ENCODE data around the gene KRTAP10-7.
"Not testable (repeated sequence)": the region's sequence is repeated elsewhere in the genome, so short reads cannot be mapped to it uniquely, and the experiment has no call there.

KRTAP10-7 gene

DNA sequence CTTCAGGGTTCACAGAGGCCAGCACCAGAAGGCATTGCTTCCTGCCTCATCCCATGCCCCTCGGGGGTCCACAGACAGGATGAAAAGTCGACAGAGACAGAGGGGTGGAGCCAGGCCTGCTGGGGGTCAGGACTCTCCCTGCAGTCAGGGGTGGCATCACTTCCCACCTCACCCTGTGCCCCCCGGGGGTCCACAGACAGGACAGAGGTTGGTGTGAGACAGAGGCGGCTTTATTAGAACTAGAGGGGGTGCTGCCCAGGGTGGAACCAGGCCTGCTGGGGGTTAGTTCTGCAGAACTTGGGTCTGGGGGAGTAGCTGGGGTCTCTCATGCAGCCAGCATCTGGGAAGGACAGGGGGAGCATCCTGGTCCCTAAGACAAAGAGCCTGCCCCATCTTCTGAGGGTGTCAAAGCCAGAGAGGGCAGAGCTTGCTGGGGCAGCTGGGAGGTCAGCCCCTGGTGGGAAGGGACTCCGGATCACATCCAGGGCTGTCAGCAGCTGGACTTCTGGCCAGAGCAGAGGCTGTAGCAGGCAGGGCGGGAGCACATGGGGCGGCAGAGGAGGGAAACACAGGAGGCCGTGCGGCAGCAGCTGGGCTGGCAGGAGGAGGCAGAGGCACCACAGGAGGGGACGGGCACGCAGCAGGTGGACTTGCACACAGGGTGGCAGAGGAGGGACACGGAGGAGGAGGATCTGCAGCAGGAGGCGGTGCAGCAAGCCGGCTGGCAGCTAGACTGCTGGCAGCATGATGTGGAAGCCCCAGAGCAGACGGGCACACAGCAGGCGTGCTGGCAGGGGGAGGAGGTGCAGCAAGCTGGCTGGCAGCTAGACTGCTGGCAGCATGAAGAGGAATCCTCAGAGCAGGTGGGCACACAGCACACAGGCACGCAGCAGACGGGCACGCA lies 9.2 kb upstream of the KRTAP10-7 start:
- DNase-seq, result not testable (repeated sequence)

DNA sequence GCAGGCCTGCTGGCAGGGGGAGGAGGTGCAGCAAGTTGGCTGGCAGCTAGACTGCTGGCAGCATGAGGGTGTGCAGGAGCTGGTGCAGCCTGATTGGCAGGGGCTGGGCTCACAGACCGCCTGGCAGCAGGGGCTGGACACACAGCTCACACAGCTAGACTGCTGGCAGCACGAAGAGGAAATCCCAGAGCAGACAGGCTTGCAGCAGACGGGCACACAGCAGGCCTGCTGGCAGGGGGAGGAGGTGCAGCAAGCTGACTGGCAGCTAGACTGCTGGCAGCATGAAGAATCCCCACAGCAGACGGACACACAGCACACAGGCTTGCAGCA lies 8.6 kb upstream of the KRTAP10-7 start:
- DNase-seq, result not testable (repeated sequence)

DNA sequence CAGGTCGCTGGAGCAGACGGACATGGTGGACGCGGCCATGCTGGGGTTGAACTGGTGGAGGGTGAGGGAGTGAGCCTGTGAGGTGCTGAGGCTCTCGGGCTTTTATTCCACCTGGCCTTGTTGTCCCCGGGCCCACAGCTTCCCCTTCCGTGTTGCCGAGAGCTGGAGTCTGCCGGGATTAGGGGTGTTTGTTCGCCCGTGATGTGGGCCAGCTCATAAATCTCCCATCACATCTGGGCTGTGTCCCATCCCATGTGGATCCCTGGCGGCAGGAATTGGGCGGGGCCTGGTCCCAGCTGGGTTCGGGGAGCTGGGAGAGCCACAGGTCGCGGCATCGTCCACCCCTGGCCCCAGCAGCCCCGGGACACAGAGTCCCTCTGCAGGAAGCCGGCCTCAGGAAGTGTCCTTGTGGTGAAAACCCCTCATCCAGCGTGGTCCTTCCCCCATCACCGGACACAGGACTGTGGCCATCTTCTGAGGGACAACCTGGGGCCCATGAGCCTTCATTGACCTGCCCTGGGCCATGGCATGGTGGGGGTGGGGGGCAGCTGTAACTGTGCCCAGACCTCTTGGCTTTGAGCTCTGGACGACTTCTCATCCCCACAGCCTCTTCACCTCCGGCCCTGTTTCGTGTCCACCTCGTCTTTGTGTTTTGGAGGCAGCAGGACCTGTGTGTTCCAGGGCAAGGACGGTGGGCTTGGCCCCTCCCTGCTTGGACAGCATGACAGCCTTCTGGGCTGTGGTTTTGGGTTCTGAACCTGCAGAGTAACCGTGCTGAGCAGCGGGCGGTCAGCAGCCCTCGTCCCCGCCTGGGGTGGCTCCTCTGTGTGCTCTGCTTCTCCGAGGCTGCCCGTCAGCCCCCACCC lies 7.7 kb upstream of the KRTAP10-7 start, which contains the start of gene KRTAP10-6:
Gene KRTAP10-6 (minus strand): TSS at position 60 of the 866 bp plus-strand sequence. CDS start 21 bp downstream, at position 39.
- DNase-seq, result no peak

DNA sequence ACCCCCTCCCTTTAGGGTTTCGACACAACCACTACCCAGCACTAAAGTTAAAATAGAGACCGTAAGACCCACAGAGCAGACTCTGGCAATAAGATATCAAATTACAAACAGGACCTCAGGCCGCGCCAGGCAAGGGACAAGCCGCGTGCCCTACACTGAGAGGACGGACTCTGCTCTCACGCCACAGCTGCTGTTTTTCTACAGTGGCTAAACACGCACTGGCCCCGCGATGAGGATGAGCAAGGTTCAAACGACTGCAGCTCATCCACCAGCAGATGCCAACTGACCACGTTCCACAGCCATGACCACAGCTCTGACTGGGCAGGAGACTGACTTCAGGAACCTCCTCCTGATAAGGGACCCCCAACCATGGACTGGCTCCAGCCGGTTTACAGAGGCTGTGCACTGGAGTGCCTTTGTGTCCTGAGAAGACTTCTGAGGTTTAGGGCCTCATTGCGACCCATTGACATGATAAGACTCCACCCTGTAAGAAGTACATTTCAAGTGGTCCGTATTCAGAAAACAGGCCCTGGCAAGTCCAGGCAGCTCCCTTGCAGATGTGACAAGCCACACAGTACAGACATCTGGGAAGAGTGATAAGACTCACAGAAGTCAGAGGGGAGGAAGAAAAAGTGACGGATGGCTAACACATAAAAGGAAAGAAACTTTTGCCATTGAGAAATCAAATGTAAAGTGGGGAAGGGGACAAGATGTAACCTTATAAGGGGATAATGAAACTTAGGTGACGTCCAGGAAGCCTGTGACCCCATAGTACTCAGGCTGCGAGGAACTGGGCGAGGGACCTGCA lies 6.6 kb upstream of the KRTAP10-7 start:
- no peak for DNase-seq

DNA sequence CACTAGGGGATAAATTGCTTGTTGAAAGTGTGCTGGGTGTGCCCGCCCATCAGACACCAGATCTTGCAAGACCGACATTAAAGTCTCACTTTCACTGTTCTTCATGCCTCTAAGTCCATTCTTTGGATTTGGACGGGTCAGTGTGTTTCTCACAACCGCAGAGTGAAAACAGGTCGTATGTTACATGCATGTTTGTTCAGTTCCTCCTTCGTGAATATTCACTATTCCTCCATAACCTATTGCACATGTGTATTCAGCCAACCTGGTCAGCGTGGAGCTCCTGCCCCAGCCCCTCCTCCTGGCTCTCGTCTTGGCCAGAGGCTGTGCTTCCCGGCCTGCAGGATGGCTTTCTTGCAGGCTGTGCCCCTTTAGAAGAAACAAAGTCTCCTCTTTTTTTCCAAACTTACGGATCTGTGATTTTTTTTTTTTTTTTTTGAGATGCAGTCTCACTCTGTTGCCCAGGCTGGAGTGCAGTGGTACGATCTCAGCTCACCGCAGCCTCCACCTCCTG lies 5.9 kb upstream of the KRTAP10-7 start:
- no peak for DNase-seq

DNA sequence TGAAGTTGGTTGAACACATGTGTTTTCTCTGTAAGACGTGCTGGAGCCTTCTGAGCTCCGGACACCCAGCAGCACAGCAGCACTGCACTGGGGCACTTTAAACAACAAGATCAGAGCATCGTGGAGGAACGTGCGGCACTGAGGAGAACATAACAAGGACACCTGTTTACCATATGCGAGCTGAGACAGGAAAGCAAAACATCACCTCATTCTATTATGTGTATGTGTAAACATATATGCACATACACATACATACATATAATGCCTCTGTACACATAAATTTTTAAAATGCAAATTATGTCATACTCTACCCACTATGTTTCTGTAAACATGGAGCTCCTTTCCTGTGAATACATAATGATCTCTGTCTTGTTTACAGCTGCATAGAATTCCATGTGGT lies 4.9 kb upstream of the KRTAP10-7 start:
- no peak for DNase-seq

DNA sequence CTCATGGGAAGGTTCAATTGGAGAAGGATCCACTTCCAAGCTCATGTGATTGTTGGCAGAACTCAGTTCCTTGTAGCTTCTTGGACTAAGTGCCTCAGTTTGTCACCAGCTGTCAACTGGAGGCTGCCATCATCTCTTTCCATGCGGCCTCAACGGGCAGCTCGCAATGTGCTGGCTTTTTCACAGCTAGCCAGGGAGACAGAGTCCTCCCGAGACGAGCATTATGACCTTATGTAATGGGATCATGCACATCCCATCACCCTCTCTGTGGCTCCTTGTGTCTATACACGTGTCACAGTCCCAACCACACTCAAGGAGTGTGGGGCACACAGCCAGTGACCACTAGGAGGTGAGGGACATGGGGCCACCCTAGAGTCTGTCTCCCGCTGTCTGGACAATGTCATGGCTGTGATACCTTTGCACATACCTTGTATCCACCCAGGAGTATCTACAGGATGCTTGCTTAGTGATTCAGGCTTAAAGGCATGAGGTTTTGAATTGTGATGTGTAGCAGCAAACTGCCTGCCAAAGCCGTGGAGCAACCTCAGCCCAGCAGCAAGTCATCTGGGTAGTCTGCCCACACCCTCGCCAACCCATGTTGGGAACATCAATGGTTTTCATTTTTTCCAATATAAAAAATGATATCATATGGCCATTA lies 4.2 kb upstream of the KRTAP10-7 start:
- DNase-seq, result no peak

DNA sequence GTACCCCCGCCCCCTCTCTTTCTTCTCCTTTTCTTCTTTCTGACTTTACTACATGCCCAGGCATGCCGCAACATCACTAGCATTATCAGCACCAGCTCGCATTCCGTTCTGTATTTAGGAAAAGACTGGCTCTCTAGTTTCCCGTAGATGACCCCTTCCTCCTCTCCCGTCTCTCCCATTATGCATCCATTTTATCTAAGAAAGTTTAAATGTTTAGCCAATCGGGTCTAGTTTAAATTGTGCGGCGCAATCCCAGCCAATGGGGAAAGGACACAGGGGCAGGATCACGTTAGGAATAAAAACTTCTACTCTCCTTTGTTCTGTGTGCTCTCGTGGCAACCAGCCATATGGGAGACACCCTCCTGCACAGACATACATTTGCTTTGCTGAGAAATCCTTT lies 2.3 kb upstream of the KRTAP10-7 start:
- DNase-seq, result no peak

DNA sequence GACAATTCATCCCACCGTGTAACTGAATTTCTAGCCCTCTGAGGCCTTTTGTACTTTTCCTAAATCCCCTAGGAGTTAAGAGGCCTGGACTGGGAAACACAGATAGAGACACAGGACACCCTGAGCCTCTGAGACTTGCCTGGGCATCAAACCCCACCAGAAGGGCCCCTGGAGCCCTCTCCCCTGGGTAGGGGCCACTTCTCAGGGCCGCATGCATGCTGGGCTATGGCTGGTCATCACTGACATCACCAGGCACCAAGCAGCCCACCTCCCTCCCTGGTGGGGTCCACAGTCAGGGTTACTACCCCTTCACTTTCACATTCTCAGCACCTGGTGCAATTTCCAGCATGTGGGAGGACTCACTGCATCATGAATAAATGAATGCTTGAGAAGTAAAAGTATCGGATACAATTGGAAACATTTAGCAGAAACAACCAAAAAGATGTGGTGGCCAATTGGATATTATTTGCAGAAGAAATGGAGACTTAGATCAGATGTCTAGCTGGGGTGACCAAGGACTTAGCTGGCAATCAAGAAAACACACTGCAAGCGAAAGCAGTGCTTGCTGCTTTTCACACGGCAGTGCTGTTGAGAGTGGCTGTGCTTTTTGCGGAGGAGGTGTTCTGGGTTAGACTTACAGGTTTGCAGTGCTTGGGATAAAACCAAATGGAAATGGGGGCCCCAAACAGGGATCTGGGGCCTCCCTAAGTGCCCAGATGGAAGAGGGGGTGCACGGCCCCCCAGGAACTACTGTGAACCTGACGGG lies 950 bp upstream of the KRTAP10-7 start:
- DNase-seq, result no peak

DNA sequence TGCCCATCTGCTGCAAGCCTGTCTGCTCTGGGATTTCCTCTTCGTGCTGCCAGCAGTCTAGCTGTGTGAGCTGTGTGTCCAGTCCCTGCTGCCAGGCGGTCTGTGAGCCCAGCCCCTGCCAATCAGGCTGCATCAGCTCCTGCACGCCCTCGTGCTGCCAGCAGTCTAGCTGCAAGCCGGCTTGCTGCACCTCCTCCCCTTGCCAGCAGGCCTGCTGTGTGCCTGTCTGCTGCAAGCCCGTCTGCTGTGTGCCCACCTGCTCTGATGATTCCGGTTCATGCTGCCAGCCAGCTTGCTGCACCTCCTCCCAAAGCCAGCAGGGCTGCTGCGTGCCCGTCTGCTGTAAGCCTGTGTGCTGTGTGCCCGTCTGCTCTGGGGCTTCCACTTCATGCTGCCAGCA lies 694 bp downstream of the KRTAP10-7 start:
- DNase-seq, result not testable (repeated sequence)

DNA sequence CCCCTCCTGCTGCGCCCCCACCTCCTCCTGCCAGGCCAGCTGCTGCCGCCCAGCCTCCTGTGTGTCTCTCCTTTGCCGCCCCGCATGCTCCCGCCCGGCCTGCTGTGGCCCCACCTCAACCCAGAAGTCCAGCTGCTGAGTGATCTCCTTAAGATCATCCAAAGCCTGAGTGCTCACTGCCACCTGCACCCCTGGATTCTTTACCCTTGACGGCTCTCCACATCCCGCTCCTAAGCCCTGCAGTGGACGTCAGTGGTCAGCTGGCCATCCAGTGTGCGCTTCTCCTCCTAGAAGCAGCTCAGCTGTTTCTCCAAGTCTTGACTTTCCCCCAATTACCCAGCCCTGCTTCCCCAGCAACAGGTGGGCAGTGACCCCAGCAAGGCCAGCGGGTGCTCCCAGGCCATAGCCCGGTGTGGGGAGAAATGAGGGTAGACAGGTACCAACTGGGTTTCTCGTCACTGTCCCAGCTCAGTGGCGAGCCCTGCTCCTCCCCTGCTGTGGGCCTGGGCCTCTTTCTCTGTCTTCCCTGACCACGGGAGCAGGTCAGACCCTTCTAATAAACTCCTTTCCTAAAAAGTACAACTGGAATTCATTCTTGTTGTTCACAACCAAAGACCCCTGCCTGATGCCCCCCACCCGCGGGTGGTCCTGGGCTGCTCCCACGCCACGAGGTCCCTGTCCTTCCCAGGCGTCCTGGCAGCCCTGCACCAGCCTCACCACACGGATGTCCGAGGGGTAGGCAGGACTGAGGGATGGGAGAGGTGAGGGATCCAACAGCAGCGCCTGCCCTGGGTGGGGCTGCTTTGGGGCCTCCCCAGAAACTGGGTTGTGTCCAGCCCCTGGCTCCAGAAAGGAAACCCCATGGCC lies 1.4 kb downstream of the KRTAP10-7 start:
- DNase-seq, result no peak

DNA sequence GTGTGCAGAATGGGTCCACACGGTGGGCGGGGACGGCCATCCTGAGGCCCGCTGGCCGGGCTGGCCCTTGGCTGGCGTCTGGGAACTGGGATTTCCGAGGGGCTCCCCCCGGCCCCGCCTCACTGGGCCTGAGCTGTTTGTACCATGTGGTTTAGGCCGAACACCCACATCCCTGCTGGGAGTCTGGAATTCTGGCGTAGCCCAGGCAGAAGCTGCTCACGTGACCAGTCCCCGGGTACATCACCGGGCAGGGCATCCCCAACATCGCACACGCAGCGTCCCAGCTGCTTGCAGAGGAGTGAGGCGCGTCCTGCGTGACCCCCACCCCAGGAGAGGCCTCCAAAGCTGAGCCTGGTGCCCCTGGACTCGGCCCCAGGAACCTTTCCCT lies 2.1 kb downstream of the KRTAP10-7 start:
- no peak for DNase-seq

DNA sequence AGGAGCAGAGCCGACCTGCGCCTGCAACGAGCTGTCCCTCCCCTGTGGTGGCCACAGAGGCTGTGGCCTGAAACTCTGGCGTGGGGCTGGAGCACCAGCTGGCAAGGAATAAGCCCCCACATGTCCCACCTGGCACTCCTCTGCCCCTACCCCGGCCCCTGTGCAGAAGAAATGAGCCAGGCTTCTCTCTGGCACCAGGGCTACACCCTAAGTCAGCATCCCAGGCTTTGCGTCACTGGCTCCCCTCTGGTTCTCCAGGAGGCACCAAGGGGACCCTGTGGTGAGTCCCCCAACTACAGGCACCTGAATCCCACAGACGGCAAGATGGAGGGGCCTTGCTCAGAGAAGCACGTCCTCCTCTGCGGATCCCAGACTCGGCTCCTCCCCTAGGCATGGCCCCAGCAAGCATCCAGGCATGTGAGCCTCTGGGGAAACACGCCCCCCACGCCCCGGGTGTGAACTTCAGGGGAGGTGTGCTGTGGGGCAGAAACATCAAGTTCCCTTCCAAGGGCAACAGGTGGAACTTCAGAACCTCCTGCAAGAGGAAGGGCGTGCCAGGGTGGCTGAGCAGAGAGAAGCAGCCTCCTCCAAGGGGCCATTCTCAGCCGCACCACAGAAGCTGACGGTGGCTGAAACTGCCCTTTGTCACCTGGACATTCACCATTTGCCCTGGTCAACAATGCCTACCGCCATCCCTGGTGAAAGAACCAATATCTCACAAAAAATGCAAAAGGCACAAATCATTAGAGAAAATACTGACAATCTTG lies 2.9 kb downstream of the KRTAP10-7 start:
- DNase-seq, result no peak

DNA sequence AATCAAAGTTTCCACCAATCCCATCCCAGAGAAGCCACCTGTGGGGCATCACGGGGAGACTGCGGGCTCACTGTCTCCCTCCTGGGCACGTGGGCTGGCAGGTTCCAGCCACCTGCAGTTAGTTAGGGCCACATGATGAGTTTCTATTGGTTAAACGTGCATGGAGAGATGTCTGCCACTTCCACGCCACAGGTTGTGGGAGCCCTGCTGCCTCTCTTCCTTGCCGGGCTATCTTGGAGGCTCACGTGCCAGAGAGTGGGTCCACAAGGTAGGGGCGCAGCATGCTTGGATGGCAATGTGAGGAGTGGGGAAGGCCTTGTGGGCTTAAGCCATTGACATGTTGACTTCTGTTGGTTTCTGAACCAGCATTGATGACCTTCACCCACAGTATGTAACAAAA lies 3.5 kb downstream of the KRTAP10-7 start:
- no peak for DNase-seq

DNA sequence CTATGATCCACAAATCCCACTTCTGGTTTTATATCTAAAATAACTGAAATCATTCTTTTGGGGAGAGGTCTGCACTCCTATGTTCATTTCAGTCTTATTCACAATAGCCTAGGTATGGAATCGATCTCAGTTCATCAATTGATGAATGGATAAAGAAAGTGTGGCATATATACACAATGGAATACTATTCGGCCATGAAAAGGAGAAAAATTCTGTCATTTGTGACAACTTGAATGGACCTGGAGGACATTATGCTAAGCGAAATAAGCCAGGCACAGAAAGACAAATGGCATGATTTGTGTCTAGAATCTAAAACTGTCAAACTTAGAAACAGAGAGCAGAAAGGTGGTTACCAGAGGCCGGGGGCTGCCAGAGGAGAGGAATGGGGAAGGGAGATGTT lies 6.1 kb downstream of the KRTAP10-7 start:
- DNase-seq, result no peak

DNA sequence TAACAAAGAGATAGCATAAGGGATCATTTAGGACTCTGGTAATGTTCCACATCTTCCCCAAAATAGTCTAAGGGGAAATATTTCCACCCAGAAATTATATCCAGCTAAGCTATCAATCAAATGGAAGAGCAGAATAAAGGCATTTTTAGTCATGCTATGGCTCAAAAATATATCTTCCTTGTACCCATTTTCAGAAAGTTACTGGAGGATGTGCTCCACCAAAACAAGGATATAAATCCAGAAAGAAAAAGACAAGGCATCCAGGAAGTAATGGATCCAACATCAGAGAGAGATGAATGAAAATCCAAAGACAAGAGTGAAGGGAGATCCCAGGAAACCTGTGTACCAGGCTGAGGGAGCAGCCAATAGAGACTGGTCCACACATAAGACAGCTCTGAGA lies 8.8 kb downstream of the KRTAP10-7 start:
- DNase-seq, result no peak

DNA sequence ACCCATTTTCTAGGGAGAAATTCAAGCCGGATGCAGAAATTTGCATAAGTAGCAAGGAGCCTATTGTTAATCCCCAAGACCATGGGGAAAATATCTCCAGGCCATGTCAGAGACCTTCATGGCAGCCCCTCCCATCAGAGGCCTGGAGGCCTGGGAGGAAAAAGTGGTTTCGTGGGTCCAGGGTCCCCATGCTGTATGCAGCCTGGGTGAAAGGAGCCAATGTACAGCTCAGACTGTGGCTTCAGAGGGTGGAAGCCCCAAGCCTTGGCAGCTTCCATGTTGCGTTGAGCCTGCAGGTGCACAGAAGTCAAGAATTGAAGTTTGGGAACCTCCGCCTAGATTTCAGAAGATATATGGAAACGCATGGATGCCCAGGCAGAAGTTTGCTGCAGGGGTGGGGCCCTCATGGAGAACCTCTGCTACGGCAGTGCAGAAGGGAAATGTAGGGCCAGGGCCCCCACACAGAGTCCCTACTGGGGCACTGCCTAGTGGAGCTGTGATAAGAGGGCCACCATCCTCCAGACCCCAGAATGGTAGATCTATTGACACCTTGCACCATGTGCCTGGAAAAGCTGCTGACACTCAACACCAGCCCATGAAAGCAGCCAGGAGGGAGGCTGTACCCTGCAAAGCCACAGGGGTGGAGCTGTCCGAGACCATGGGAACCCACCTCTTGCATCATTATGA lies 9.9 kb downstream of the KRTAP10-7 start:
- DNase-seq, result not testable (repeated sequence)

DNA sequence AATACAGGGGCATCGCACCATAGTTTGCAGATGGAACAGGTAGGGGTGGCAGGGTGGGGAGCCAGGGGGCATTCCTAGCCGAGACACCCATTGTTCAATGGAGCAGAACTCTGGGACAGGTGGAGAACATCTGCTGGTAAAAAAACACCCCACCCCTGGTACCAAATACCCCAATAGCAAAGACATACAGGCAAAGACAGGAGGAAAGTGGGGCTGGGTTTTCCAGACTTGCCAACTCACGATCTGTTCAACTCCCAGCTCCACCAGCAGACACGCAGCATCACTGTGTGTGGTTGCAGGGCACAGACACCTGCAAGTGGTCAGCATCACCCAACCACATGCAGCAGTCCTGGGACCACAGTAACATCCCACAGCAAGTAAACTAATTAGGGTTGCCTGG lies 11.2 kb downstream of the KRTAP10-7 start:
- DNase-seq, result no peak

DNA sequence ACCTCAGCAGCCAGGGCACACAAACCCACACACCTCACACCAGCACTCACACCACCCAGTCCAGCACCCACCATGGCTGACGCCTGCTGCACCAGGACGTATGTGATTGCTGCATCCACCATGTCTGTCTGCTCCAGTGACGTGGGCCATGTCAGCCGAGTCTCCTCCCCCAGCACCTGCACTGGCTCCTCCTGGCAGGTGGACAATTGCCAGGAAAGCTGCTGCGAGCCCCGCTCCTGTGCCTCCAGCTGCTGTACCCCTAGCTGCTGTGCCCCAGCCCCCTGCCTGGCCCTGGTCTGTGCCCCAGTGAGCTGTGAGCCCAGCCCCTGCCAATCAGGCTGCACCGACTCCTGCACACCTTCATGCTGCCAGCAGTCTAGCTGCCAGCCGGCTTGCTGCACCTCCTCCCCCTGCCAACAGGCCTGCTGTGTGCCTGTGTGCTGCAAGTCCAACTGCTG lies 11.7 kb downstream of the KRTAP10-7 start, which contains the start of gene KRTAP10-8:
Gene KRTAP10-8 (plus strand): TSS at position 51 of the 458 bp plus-strand sequence. CDS start 22 bp downstream, at position 73.
- no peak for DNase-seq
